Small intestine (tissue), 7 donors: ENCODE measurements around the gene MFSD6. TPM values are rescaled to one million over a fixed set of nuclear protein-coding genes. Genes with fewer than 3 reads are reported as not detected.
A peak's percentile ranks its signal among the peaks of the same experiment; 100 is the strongest.
"Not testable (repeated sequence)": the region's sequence is repeated elsewhere in the genome, so short reads cannot be mapped to it uniquely, and the experiment has no call there.

ENCODE experiments used
- DNase-seq, 2 donors: peaks; one replicate each; pipeline versions ENCODE4 v3.0.0 to v3.0.0-alpha.2; 2013
- FAIRE-seq: peaks from 2 replicates; lab custom pipeline; 2012; peaks lifted over from hg19 to GRCh38; lab: Jason Lieb, UNC
- H3K27ac ChIP-seq, 3 donors: one replicate each; pipeline ENCODE4 v1.5.1; 2013; ENCODE audit warnings: low read length in 2 of 3, mild to moderate bottlenecking in 2 of 3, control low read depth in 1 of 3, inconsistent platforms in 1 of 3, low read depth in 1 of 3, moderate library complexity in 1 of 3
- H3K27me3 ChIP-seq, 3 donors: one replicate each; pipeline ENCODE4 v1.6.1; 2013; ENCODE audit warnings: low read length in 3 of 3, inconsistent platforms in 1 of 3; ENCODE audit not compliant: control insufficient read depth in 3 of 3, insufficient read depth in 3 of 3
- H3K36me3 ChIP-seq, 3 donors: one replicate each; pipeline ENCODE4 v1.6.1; 2013; ENCODE audit warnings: low read length in 3 of 3, inconsistent platforms in 1 of 3, low read depth in 1 of 3, mild to moderate bottlenecking in 1 of 3, moderate library complexity in 1 of 3; ENCODE audit not compliant: control insufficient read depth in 3 of 3, insufficient read depth in 2 of 3
- H3K4me1 ChIP-seq, 3 donors: one replicate each; pipeline ENCODE4 v1.6.1; 2013; ENCODE audit warnings: low read length in 2 of 3, inconsistent platforms in 1 of 3, low read depth in 1 of 3, mild to moderate bottlenecking in 1 of 3, moderate library complexity in 1 of 3; ENCODE audit not compliant: control insufficient read depth in 3 of 3, insufficient read depth in 2 of 3
- H3K4me3 ChIP-seq, 3 donors: one replicate each; pipeline ENCODE4 v1.5.1; 2013; ENCODE audit warnings: low read length in 3 of 3, control low read depth in 1 of 3, inconsistent platforms in 1 of 3, low read depth in 1 of 3, mild to moderate bottlenecking in 1 of 3, moderate library complexity in 1 of 3
- H3K9me3 ChIP-seq, 2 donors: one replicate each; pipeline ENCODE4 v1.6.1; 2013; ENCODE audit warnings: low read depth in 1 of 2, low read length in 1 of 2; ENCODE audit not compliant: control insufficient read depth in 2 of 2, insufficient read depth in 1 of 2
- WGBS, 3 donors: extraction: QIAGEN DNeasy Blood & Tissue Kit; methylation state at CpG; one replicate each; pipeline ENCODE4 v1.1.7; 2013; 5-methylcytosine and 5-hydroxymethylcytosine counted together
- polyA plus RNA-seq, 4 donors: library from polyadenylated mRNA; stranded (reverse) in 3 of 4; unstranded in 1 of 4; fragments of 200-250 nt in 3 of 4; fragments of 120-200 nt in 1 of 4; gene quantifications; one replicate each; pipeline versions ENCODE4 v1.2.1 to v1.2.3, GENCODE V29; 2013
- donor health status: healthy with polysubstance abuse.
- donor health status: control.
- donor health status: control.
- donor health status: Bipolar disorder and iron deficiency.
- donor health status: healthy.

MFSD6 gene
- polyA plus RNA-seq, 4 donors = 5.9 to 24.4 (median 15.1) TPM

DNA sequence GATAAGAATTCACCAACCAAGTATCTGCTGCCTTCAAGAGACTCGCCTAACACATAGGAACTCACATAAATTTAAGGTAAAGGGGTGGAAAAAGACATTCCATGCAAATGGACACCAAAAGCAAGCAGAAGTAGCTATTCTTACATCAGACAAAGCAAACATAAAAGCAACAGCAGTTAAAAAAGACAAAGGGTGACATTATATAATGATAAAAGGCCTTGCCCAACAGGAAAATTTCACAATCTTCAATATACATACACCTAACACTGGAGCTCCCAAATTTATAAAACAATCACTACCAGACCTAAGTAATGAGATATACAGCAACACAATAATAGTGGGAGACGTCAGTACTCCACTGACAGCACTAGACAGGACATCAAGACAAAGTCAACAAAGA, 84.9 kb downstream of the MFSD6 start:
- WGBS, 3 donors = 97 to 98% (median 97%) methylated on average over 2 of the region's 2 CpGs
- FAIRE-seq (no peak), DNase-seq (no peak)
- peaks cover 0 to 11% (median 10%) of the 10 kb centered on the region in 3 donors for H3K36me3 ChIP-seq
- H3K27ac ChIP-seq = no peak overlapping the region
- H3K4me1 ChIP-seq = no peaks in the 10 kb centered on the region
- H3K27me3 ChIP-seq = no peaks in the 10 kb centered on the region
- no peak overlapping the region for H3K4me3 ChIP-seq
- peaks cover 0 to 11% of the 10 kb centered on the region in 2 donors for H3K9me3 ChIP-seq

DNA sequence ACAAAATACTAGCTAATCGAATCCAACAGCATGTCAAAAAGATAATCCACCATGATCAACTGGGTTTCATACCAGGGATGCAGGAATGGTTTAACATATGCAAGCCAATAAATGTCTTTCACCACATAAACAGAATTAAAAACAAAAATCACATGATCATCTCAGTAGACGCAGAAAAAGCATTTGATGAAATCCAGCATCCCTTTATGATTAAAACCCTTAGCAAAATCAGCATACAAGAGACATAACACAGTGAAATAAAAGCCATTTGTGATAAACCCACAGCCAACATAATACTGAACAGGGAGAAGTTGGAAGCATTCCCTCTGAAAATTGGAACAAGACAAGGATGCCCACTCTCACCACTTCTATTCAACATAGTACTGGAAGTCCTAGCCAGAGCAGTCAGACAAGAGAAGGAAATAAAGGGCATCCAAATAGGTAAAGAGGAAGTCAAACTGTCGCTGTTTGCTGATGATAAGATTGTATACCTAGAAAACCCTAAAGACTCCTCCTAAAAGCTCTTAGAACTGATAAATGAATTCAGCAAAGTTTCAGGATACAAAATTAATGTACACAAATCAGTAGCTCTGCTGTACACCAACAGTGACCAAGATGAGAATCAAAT, 86.6 kb downstream of the MFSD6 start:
- not testable (repeated sequence) for DNase-seq, H3K27me3 ChIP-seq, H3K4me3 ChIP-seq, H3K36me3 ChIP-seq, FAIRE-seq, H3K27ac ChIP-seq, H3K4me1 ChIP-seq
- peaks cover 0 to 11% of the 10 kb centered on the region in 2 donors for H3K9me3 ChIP-seq
- WGBS, 3 donors = 85 to 91% (median 91%) methylated on average over 3 of the region's 3 CpGs

DNA sequence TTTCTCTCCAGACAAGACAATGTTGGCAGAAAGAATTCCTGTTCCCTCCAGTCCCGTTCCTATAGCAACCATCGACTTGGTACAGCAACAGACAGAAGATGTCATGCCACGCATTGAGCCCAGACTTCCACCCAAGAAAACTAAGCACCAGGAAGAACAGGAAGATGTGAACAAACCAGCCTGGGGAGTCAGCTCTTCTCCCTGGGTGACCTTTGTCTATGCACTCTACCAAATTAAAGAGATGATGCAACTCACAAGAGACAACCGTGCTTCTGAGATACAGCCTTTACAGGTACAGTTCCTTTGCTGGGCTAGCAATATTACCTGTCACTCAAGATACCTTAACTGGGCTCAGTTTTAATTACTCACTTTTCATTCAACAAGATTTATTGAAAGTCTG, 89.3 kb downstream of the MFSD6 start:
- H3K27ac ChIP-seq = no peak overlapping the region
- H3K36me3 ChIP-seq = peaks cover 2 to 12% (median 4%) of the 10 kb centered on the region in 3 donors
- peaks cover 0 to 2% of the 10 kb centered on the region in 2 donors for H3K9me3 ChIP-seq
- DNase-seq (peak in 1 of 2 donors; percentile 14), FAIRE-seq (no peak)
- H3K4me3 ChIP-seq = no peak overlapping the region
- H3K4me1 ChIP-seq = no peaks in the 10 kb centered on the region
- no peaks in the 10 kb centered on the region for H3K27me3 ChIP-seq
- 80 to 84% (median 83%) methylated on average over 4 of the region's 4 CpGs for WGBS, 3 donors

DNA sequence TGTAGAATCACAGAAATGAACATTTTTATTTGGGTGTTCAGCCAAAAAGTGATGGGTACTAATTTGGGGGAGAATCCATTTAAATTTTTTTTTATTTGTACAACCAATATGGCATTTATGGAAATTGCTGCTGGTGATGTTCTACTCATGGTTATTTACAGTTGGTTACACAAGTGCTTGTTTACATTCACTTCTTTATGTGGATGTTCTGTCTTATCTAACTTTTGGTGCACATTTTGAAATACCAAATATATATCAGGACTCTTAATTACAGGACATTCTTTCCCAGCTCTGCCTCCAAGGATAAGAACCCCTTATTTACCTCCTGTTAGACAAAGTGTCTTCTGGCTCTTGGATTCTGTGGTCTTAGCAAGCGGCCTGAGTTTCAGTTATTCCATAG, 91.1 kb downstream of the MFSD6 start:
- DNase-seq = no peak
- Histone ChIP-seq H3K4me3 (no peak overlapping the region), H3K9me3 (no peaks in the 10 kb centered on the region), H3K27me3 (no peaks in the 10 kb centered on the region), H3K27ac (no peak overlapping the region), H3K4me1 (no peaks in the 10 kb centered on the region), H3K36me3 (peaks cover 2 to 21% (median 14%) of the 10 kb centered on the region in 3 donors)
- 96 to 100% (median 99%) methylated on average over 1 of the region's 1 CpG for WGBS, 3 donors
- FAIRE-seq = no peak

DNA sequence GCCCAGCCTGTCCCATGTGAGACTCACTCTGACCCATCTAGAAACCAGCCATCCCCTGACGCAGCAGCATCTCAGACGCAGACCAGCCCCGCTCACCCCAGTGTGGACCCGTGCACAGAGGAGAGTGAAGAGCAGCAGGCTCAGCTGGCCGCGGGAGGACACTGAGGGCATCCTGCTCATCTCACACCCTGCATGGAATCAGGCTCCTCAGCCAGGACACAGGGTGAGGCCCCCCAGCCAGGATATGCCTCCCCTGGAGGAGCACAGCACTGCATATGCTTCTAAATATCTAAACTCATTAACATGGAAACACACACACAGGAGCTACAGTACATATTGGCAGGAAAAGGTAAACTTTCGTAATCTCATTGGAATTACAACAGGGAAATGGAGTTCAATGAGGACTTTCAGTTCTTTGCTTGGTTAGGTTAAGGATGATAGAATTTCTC, 91.9 kb downstream of the MFSD6 start:
- H3K9me3 ChIP-seq = no peaks in the 10 kb centered on the region
- H3K36me3 ChIP-seq = peaks cover 2 to 21% (median 16%) of the 10 kb centered on the region in 3 donors
- no peak overlapping the region for H3K27ac ChIP-seq
- no peak overlapping the region for H3K4me3 ChIP-seq
- FAIRE-seq (no peak), DNase-seq (no peak)
- 85 to 94% (median 92%) methylated on average over 7 of the region's 7 CpGs for WGBS, 3 donors
- H3K27me3 ChIP-seq = no peaks in the 10 kb centered on the region
- no peaks in the 10 kb centered on the region for H3K4me1 ChIP-seq

DNA sequence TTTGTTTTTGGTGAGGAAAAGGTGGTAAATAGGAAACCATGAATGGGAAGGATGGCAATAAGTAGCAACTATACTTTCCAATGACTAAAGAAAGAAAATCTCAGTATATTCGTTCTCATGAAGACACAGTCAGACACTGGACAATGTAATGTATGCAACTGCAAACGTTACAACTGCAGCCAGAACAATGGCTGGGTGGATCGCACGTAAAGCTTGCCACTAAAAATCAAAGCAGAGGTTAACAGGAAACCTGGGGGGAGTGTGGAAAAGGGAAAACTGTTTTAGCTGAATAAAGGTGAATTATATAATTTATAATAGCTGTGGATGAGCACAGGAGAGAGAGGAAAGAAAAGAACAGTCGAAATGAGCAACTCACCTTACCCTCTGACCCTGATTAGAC, 93.1 kb downstream of the MFSD6 start:
- peaks cover 0 to 4% (median 0%) of the 10 kb centered on the region in 3 donors for H3K4me1 ChIP-seq
- no peaks in the 10 kb centered on the region for H3K9me3 ChIP-seq
- no peaks in the 10 kb centered on the region for H3K27me3 ChIP-seq
- FAIRE-seq = no peak
- WGBS, 3 donors = 79 to 89% (median 87%) methylated on average over 5 of the region's 5 CpGs
- H3K27ac ChIP-seq = no peak overlapping the region
- peaks cover 4 to 21% (median 16%) of the 10 kb centered on the region in 3 donors for H3K36me3 ChIP-seq
- no peak for DNase-seq
- H3K4me3 ChIP-seq = no peak overlapping the region

DNA sequence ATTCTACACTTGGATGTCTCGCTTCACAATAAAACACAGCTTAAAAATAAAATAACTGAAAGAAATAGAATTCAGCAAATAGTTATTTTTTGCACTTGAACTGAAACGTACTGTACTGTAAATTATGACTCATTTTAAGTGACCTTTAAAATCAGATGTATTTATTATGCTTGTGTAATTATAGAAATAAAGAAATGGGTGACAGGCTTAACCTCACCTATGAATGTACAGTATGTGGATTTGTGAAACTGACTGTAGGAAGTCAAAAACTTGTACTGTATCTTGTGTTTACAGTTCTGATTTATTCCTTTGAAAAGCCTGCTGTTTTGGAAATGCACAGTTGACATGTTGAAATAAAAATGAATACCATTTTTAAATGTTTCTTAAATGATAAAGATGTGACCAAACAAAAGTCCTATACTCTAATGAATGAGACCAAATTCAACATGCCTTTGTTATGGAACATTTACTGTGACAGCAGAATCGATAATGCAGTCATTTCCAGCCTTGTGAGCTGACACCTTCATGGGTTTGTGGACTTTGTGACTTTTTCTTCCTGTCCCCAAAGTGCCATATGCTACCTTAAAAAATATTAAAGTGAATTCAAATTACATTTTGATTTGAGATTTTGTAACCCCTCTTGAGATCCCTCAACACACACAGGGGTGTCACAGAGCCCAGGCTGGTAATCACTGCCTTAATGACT, 93.7 kb downstream of the MFSD6 start:
- Histone ChIP-seq H3K4me3 (no peak overlapping the region), H3K36me3 (peaks cover 4 to 21% (median 16%) of the 10 kb centered on the region in 3 donors), H3K27ac (no peak overlapping the region), H3K9me3 (no peaks in the 10 kb centered on the region), H3K4me1 (peaks cover 0 to 4% (median 3%) of the 10 kb centered on the region in 3 donors), H3K27me3 (no peaks in the 10 kb centered on the region)
- 51 to 60% (median 57%) methylated on average over 3 of the region's 3 CpGs for WGBS, 3 donors
- no peak for FAIRE-seq
- no peak for DNase-seq

DNA sequence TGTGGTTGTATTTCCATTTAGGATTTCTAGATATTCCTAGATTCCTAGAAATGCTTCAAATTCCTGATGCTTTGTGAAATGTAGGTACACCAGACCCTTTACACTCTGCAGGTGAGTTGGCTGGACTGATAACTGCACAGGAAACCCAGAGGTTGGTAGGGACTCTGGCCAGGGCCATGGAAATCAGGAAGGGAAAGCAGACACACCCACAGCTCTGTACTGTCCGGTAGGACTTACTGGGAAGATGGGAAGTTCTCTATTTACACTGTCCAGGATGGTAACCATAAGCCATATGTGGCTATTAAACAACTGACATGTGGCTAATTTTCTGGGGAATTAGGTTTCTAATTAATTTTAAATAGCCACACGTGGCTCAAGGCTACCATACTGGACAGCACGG, 94.9 kb downstream of the MFSD6 start:
- WGBS, 3 donors = 80 to 88% (median 88%) methylated on average over 3 of the region's 3 CpGs
- Histone ChIP-seq H3K4me1 (peaks cover 0 to 4% (median 3%) of the 10 kb centered on the region in 3 donors), H3K27me3 (no peaks in the 10 kb centered on the region), H3K36me3 (peaks cover 4 to 18% (median 17%) of the 10 kb centered on the region in 3 donors), H3K4me3 (no peak overlapping the region), H3K9me3 (no peaks in the 10 kb centered on the region), H3K27ac (no peak overlapping the region)
- no peak for FAIRE-seq
- DNase-seq = no peak
